Body of pancreas (tissue), 4 donors: ENCODE results near the gene CAMSAP1.

Experiments
- CTCF ChIP-seq, 7 experiments: fragments of 450-650 bp in 4 of 7; fragments of 200-600 bp in 3 of 7; sonication (generic) in 3 of 7; IDR thresholded peaks; one replicate each; pipeline ENCODE4 v1.5.1; 2016 to 2019; ENCODE audit warnings: antibody characterized with exemption in 7 of 7
- POLR2A ChIP-seq, 3 donors: fragments of 450-650 bp; IDR thresholded peaks; one replicate each; pipeline ENCODE4 v1.6.1; 2016; ENCODE audit warnings: antibody characterized with exemption in 3 of 3, mild to moderate bottlenecking in 2 of 3

GRCh38 chr9:135839516-135839915 is 67.8 kb downstream of the CAMSAP1 start:
- TF ChIP-seq CTCF (IDR thresholded peaks at IDR 0.05), result no peak
- TF ChIP-seq POLR2A (IDR thresholded peaks at IDR 0.05), result no peak
